Activated T-cell treated with anti-CD3 and anti-CD28 coated beads, Interleukin-2, amount 50 U/mL, for 48 hours (primary cell): Measurements from ENCODE around the gene HLCS.
"Not testable (repeated sequence)": the region's sequence is repeated elsewhere in the genome, so short reads cannot be mapped to it uniquely, and the experiment has no call there.

ENCODE experiments used
- DNase-seq, 2 experiments: peaks; one replicate each; pipeline ENCODE4 v3.0.0-alpha.2; 2020

Gene HLCS

GRCh38 chr21:36952331-36952730, 14.1 kb downstream of the HLCS start:
- DNase-seq = not testable (repeated sequence)

DNA sequence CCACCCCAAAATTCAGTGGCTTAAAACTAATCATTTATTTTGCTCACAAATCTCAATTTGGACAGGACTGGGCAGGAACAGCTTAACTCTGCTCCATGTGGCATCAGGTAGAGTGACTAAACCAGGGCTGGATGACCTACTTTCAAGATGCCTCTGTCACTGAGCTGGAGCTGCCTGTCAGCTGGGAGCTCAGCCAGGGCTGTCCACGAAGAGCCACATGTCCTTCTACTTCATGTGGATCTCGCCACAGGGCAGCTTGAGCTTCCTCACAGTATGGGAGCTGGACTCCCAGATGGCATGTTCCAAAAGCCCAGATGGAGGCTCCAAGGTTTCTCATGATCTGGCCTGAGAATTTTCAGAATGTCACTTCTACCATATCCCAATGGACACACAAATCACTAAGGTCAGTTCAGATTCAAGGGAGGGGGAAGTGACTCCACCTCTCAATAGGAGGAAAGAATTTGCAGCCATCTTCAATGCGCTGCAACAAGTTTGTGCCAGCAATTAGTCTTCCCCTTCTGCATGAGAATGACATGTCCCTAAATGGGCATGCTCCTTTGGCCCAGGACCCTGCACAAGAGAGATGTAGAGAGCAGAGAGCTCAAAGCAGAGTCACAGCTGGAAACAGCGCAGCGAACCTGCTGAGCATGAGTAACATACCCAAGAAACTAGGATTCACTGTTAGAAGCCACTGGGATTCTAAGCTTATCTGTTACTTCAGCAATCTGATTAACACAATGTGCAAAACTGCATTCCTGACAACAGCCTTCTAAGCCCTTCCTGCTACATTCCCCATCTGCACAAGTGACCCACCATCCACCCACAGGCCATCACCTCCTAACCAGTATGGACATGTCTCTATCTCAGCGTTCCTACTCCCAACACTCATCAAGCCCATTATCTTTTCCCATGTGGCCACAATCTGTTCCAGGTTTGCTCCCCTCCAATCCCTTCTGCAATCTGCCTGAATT, 17.0 kb downstream of the HLCS start:
- DNase-seq = no peak

DNA sequence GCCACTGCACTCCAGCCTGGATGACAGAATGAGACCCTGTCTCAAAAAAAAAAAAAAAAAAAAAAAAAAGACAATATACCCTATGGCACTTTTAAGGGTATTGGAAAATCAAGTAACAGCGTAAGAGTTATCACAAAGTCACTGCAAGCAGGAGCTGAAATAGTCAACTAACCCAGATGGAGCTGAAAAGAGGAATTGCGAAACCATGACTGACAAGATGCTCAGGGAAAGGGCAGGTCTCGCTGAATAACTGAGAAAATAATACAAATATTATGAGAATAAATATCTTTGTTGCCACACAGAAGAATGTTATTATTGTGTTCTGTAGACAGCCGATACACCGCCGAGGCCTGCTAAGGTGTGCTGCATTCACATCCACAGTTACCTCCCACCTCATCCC, 17.8 kb downstream of the HLCS start:
- DNase-seq = no peak

GRCh38 chr21:36946949-36947356, 19.5 kb downstream of the HLCS start:
- no peak for DNase-seq

GRCh38 chr21:36945496-36946138, 20.9 kb downstream of the HLCS start:
- no peak for DNase-seq

- no peak for DNase-seq
Measured at GRCh38 chr21:36936361-36937135, 29.9 kb downstream of the HLCS start.

GRCh38 chr21:36934864-36935420, 31.5 kb downstream of the HLCS start:
- no peak for DNase-seq

GRCh38 chr21:36932161-36932816, 34.2 kb downstream of the HLCS start:
- no peak for DNase-seq

DNA sequence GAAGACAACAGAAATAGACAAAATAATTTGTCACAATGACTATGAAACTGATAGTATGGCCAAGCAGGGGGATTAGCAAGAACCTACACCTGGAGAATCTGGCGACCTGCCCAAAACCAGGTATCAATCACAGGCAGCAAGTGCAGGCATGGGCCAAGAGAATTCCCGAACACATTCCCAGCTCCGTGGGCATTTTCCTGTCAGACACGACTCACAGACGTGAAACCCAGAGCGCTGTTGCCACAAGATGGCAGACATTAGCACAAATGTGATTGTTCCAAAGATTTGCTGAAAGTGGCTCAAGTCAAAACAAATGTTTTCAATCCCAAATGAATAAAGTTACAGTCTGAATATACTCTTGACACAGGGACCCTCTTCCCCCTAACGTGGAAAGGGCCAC, 36.8 kb downstream of the HLCS start:
- no peak for DNase-seq

- DNase-seq = no peak
Measured at GRCh38 chr21:36928960-36929359, 37.5 kb downstream of the HLCS start.

GRCh38 chr21:36927719-36928117, 38.8 kb downstream of the HLCS start:
- DNase-seq = peak; percentile 81 to 84

- DNase-seq = no peak
Measured at GRCh38 chr21:36926989-36927718, 39.3 kb downstream of the HLCS start.

DNA sequence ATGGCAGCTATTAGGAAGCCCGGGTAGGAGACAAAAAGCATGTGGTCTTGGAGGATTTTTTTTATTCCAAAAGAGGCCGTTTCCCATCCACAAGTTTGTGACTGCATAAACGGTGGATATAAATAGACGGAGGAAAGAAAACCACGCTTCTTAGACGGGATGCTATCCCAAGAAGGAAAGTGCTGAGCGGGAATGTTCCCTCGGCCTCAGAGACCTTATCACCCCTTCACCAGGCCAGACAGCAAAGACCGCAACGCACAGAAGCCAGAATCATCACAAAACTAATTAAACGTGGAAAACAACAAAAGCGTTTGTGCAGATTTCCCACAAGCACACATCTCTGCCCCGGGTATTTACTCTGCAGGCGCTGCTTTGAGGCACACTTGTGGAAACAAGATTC, 43.2 kb downstream of the HLCS start:
- DNase-seq = no peak

GRCh38 chr21:36922861-36923260, 43.6 kb downstream of the HLCS start:
- DNase-seq = no peak

- DNase-seq = no peak
Measured at GRCh38 chr21:36918291-36918690, 48.2 kb downstream of the HLCS start.

DNA sequence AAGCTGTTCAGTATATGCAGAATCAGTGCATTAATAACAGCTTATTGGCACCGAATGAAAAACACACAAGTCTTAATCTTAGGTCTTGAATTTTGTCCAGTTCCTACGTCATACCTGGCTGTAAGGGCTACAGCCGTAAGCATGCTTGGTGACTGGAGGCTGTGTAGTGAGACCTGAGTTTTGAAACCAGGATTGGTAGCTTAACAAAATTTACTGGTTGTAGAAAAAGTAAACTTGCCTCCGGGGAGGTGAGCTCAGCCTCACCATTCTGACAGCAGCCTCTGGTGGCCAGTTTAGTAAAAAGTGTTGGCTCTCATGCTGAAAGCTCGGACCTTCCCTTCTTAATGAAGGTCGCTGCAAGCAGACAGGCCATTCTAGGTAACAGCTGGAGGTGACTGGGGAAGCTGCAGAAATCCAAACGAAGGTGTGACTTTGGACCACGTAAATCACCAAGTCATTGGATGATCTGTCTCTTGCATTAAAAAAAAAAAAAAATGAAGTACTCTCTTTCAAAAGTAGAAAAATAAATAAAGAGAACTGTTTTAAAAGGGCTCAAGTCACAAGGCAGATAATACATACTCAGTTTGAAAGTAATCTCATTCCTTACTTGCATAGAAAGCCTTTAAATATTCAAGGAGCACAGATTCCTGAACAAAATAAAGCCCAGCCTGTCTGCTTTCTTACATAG, 48.9 kb downstream of the HLCS start:
- DNase-seq = no peak

DNA sequence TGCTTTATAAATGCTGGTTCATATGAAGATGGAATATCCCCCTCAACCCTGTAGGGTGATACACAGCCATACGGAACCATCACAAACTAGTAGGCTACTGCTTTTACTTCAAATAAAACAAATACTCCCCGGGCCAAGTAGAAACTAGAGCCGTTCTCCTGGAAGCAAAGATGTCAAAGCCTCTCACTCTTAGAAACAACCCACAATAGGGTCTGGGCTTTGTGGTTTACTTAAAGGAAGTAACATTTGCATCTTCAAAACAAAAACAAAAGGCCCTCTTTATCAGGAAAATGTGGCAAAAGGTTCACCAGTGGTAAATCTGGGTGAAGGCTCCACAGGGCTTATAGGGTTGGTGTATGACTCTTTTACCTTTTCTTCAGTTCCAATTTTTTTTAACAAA, 49.8 kb downstream of the HLCS start:
- DNase-seq = no peak

DNA sequence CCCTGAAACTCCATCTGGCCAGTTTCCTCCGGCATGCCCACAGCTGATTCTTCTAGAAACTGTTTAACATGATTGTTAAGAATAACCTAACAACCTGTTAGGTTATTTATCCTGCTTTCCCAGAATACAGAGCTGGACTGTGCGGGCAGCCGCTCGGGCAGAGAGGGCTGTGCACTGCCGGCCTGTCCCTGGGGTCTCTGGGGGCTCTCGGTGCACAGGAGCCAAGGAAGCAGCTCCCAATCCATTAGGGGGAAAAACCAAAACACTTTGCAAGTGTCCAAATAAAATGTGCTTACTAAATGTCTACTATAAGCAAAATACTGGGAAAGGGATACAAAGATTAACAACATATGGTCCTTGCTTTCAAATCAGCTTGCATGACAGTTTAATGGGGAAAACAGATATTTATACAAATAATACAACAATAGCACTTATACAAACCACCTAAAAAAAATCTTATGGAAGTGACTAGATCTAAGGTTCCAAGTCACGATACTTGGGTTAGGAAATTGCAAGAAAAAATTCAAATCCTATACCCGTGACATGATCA, 50.7 kb downstream of the HLCS start:
- no peak for DNase-seq

DNA sequence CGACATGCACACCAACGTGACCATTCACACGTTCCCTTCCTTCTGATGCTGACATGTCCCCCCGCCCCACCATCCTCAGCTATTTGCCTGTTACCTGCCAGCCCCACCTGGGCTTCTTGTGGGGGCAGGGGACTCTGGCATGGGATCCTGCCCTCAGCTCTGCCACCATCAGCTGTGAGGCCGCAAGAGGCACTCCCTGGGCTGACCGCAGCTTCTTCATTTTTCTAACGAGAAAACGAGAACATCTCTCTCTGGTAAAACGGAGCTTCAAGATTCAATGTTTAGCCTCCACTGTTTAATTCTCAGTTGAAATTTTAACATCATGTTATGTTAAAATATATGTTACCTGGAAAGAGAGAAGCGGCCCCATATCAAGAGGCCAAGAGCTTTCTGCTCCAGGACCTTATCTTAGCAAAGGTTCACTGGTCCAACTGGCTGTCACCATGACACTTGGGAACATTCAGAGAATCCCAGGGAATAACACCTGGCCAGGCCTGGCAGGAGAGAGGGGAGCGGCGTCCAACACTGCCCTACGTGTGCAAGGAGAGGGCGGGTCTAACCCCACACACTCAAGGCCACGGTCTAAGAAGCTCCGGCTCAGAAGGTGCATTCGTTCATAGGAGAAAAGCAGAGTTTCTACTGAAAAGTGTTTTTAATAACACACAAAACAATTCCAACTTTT, 51.3 kb downstream of the HLCS start:
- DNase-seq = no peak
